ENCODE data around the gene MGA.

Gene MGA

GRCh38 chr15:41791547-41791937 is 131.3 kb downstream of the MGA start:
- Histone ChIP-seq H3K4me1 (ENCODE audit: control insufficient read depth, insufficient read depth, low read length) (no peaks in the 10 kb centered on the region), H3K27ac (ENCODE audit: insufficient read depth, low read depth, low read length, poor library complexity, severe bottlenecking) (no peak overlapping the region), H3K9me3 (ENCODE audit: control insufficient read depth, low read length) (no peaks in the 10 kb centered on the region), H3K27me3 (ENCODE audit: control insufficient read depth, insufficient read depth, low read length, poor library complexity, severe bottlenecking) (no peaks in the 10 kb centered on the region), H3K36me3 (ENCODE audit: control insufficient read depth, insufficient read depth, low read length) (no peaks in the 10 kb centered on the region), H3K4me3 (ENCODE audit: insufficient read depth, low read depth, low read length) (no peak overlapping the region)
- 94 to 95% methylated on average over 4 of the region's 4 CpGs for WGBS, 2 experiments

- WGBS, 2 experiments, result 95 to 96% methylated on average over 5 of the region's 5 CpGs
- no peaks in the 10 kb centered on the region for H3K4me1 ChIP-seq (ENCODE audit: control insufficient read depth, insufficient read depth, low read length)
- no peaks in the 10 kb centered on the region for H3K36me3 ChIP-seq (ENCODE audit: control insufficient read depth, insufficient read depth, low read length)
- H3K27me3 ChIP-seq (ENCODE audit: control insufficient read depth, insufficient read depth, low read length, poor library complexity, severe bottlenecking), result no peaks in the 10 kb centered on the region
- H3K9me3 ChIP-seq (ENCODE audit: control insufficient read depth, low read length), result no peaks in the 10 kb centered on the region
- H3K4me3 ChIP-seq (ENCODE audit: insufficient read depth, low read depth, low read length), result no peak overlapping the region
- H3K27ac ChIP-seq (ENCODE audit: insufficient read depth, low read depth, low read length, poor library complexity, severe bottlenecking), result no peak overlapping the region
Observed at GRCh38 chr15:41792000-41792637, 131.9 kb downstream of the MGA start.

DNA sequence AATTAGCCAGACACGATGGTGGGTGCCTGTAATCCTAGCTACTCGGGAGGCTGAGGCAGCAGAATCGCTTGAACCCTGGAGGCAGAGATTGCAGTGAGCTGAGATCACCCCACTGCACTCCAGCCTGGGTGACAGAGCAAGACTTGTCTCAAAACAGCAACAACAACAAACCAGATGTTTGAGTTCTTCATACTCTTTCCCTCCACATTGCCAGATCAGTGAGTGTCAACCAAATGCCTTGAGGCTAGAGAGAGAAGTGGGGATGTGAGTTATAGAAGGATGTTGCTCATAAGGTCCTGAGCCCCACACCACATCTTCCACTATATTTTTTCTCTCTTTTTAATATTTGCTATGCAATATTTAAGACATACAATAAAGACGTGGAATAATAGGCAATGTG is 133.9 kb downstream of the MGA start:
- no peaks in the 10 kb centered on the region for H3K9me3 ChIP-seq (ENCODE audit: control insufficient read depth, low read length)
- no peaks in the 10 kb centered on the region for H3K4me1 ChIP-seq (ENCODE audit: control insufficient read depth, insufficient read depth, low read length)
- H3K4me3 ChIP-seq (ENCODE audit: insufficient read depth, low read depth, low read length), result no peak overlapping the region
- no peaks in the 10 kb centered on the region for H3K27me3 ChIP-seq (ENCODE audit: control insufficient read depth, insufficient read depth, low read length, poor library complexity, severe bottlenecking)
- WGBS, 2 experiments, result 90 to 94% methylated on average over 4 of the region's 4 CpGs
- no peak overlapping the region for H3K27ac ChIP-seq (ENCODE audit: insufficient read depth, low read depth, low read length, poor library complexity, severe bottlenecking)
- H3K36me3 ChIP-seq (ENCODE audit: control insufficient read depth, insufficient read depth, low read length), result no peaks in the 10 kb centered on the region

DNA sequence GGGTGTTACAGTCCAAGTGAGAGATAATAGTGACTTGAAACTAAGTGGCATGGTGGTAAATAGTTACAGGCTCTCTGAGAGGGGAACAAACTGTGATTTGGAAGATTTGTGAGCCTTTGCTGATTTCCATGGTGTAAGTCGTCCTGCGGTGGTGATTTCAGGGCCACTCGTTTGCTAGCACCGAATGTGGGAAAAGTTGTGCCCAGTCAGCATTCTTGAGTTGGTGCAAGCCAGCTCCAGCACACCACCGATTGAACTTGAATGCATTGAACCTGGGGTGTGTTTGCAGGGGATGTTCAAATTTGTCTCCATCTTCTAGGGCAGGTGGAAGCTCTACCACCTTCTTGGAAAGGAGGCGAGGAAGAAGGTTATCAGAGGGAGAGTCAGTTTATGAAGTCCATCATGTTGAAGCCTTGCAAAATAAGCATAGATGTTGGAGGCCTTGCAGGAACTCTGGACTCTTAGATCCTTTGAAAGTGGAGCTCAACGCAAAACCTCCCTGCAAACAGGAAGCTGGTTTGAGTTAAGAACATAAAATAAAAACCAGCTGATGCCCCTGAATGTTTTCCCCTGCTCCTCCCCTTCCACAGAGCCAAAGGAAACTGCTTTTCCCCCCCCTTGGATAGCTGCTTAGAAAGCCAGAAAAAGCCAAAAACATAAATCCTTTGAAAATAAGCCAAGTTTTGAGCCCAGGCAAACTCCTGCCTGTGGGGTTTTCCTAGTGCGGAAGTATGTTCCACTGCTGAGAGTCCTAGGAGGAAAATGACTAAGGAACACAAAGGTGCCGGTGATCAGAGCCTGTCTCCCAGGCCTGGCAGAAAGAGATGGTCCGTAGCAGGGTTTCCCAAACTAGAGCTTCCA is 136.0 kb downstream of the MGA start:
- no peaks in the 10 kb centered on the region for H3K9me3 ChIP-seq (ENCODE audit: control insufficient read depth, low read length)
- 93 to 95% methylated on average over 10 of the region's 10 CpGs for WGBS, 2 experiments
- H3K27ac ChIP-seq (ENCODE audit: insufficient read depth, low read depth, low read length, poor library complexity, severe bottlenecking), result no peak overlapping the region
- no peaks in the 10 kb centered on the region for H3K36me3 ChIP-seq (ENCODE audit: control insufficient read depth, insufficient read depth, low read length)
- no peaks in the 10 kb centered on the region for H3K4me1 ChIP-seq (ENCODE audit: control insufficient read depth, insufficient read depth, low read length)
- no peak overlapping the region for H3K4me3 ChIP-seq (ENCODE audit: insufficient read depth, low read depth, low read length)
- H3K27me3 ChIP-seq (ENCODE audit: control insufficient read depth, insufficient read depth, low read length, poor library complexity, severe bottlenecking), result no peaks in the 10 kb centered on the region

GRCh38 chr15:41797201-41797944 is 137.2 kb downstream of the MGA start:
- H3K36me3 ChIP-seq (ENCODE audit: control insufficient read depth, insufficient read depth, low read length), result no peaks in the 10 kb centered on the region

DNA sequence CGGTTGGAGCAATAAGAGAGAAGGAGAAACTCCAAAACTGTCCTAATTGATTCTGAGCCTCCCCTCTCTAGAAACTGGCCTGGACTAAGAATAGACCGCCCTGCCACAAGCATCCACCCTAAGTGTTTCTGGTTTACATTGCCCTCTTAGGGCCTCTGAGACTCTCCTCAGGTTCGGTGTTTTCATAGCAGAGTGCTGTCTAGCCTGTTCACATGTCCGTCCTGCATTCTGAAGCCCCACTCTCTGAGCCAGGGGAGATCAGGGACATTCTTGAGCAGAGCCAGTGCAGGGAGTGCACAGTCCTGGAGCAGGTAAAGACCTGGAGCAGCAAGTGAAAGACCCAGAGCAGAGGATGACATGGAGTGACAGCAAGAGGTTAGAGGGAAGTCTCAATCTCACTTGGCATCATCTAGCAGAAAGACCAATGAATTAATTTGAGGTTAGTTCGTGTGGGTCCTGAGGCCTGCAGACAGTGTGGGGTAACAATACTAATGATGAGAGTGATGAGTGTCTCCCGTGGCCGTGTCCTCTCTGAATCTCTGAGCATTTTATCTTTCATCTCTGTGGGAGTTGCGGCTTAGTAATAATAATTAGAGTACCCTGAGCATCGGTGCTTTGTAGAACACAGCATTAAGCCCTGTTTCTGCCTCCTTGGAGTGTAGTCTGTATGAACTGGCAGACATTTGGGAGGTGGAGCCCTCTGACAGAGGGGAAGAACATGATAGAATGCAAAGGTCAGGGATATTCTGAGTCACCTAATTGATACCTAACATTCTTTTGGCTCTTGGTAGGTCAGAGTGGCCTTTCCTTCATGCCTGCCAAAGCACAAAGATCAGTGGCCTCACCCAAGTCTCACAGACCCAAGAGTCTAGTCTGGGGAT is 138.6 kb downstream of the MGA start:
- no peak overlapping the region for H3K27ac ChIP-seq (ENCODE audit: insufficient read depth, low read depth, low read length, poor library complexity, severe bottlenecking)
- no peak overlapping the region for H3K4me3 ChIP-seq (ENCODE audit: insufficient read depth, low read depth, low read length)
- no peaks in the 10 kb centered on the region for H3K4me1 ChIP-seq (ENCODE audit: control insufficient read depth, insufficient read depth, low read length)
- WGBS, 2 experiments, result 91 to 92% methylated on average over 9 of the region's 9 CpGs
- no peaks in the 10 kb centered on the region for H3K9me3 ChIP-seq (ENCODE audit: control insufficient read depth, low read length)
- H3K27me3 ChIP-seq (ENCODE audit: control insufficient read depth, insufficient read depth, low read length, poor library complexity, severe bottlenecking), result no peaks in the 10 kb centered on the region
- no peaks in the 10 kb centered on the region for H3K36me3 ChIP-seq (ENCODE audit: control insufficient read depth, insufficient read depth, low read length)

More at GRCh38 chr15:41797201-41797944, 137.2 kb downstream of the MGA start:
- Histone ChIP-seq H3K27ac (ENCODE audit: insufficient read depth, low read depth, low read length, poor library complexity, severe bottlenecking) (no peak overlapping the region), H3K27me3 (ENCODE audit: control insufficient read depth, insufficient read depth, low read length, poor library complexity, severe bottlenecking) (no peaks in the 10 kb centered on the region), H3K4me1 (ENCODE audit: control insufficient read depth, insufficient read depth, low read length) (no peaks in the 10 kb centered on the region), H3K4me3 (ENCODE audit: insufficient read depth, low read depth, low read length) (no peak overlapping the region), H3K9me3 (ENCODE audit: control insufficient read depth, low read length) (no peaks in the 10 kb centered on the region)
- 91 to 94% methylated on average over 8 of the region's 8 CpGs for WGBS, 2 experiments

DNA sequence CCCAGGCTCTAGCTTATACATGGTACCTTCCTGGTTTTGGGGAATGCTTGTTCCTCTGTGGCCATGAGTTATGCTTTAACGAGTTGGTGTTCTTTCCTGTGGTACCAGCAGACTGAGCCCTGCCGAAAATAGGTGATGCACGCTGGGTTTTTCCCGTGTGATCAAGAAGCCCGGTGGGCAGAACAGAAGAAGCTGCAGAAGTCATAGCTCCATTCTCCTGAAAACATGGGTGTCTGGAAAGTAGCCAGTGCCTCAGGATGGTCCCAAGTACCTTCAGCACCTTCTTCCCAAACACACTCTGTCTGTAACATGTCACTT is 139.2 kb downstream of the MGA start:
- no peaks in the 10 kb centered on the region for H3K36me3 ChIP-seq (ENCODE audit: control insufficient read depth, insufficient read depth, low read length)
- no peak overlapping the region for H3K4me3 ChIP-seq (ENCODE audit: insufficient read depth, low read depth, low read length)
- no peak overlapping the region for H3K27ac ChIP-seq (ENCODE audit: insufficient read depth, low read depth, low read length, poor library complexity, severe bottlenecking)
- 91 to 96% methylated on average over 5 of the region's 5 CpGs for WGBS, 2 experiments
- no peaks in the 10 kb centered on the region for H3K27me3 ChIP-seq (ENCODE audit: control insufficient read depth, insufficient read depth, low read length, poor library complexity, severe bottlenecking)
- no peaks in the 10 kb centered on the region for H3K9me3 ChIP-seq (ENCODE audit: control insufficient read depth, low read length)
- no peaks in the 10 kb centered on the region for H3K4me1 ChIP-seq (ENCODE audit: control insufficient read depth, insufficient read depth, low read length)

- Histone ChIP-seq H3K4me3 (ENCODE audit: insufficient read depth, low read depth, low read length) (no peak overlapping the region), H3K27me3 (ENCODE audit: control insufficient read depth, insufficient read depth, low read length, poor library complexity, severe bottlenecking) (no peaks in the 10 kb centered on the region), H3K4me1 (ENCODE audit: control insufficient read depth, insufficient read depth, low read length) (no peaks in the 10 kb centered on the region), H3K27ac (ENCODE audit: insufficient read depth, low read depth, low read length, poor library complexity, severe bottlenecking) (no peak overlapping the region), H3K36me3 (ENCODE audit: control insufficient read depth, insufficient read depth, low read length) (no peaks in the 10 kb centered on the region), H3K9me3 (ENCODE audit: control insufficient read depth, low read length) (no peaks in the 10 kb centered on the region)
- 93 to 97% methylated on average over 3 of the region's 3 CpGs for WGBS, 2 experiments
Observed at GRCh38 chr15:41801185-41801584, 141.0 kb downstream of the MGA start.

- 100% methylated on average over 2 to 3 of the region's 3 CpGs for WGBS, 2 experiments
- Histone ChIP-seq H3K36me3 (ENCODE audit: control insufficient read depth, insufficient read depth, low read length) (no peaks in the 10 kb centered on the region), H3K4me1 (ENCODE audit: control insufficient read depth, insufficient read depth, low read length) (no peaks in the 10 kb centered on the region), H3K9me3 (ENCODE audit: control insufficient read depth, low read length) (no peaks in the 10 kb centered on the region), H3K4me3 (ENCODE audit: insufficient read depth, low read depth, low read length) (no peak overlapping the region), H3K27ac (ENCODE audit: insufficient read depth, low read depth, low read length, poor library complexity, severe bottlenecking) (no peak overlapping the region), H3K27me3 (ENCODE audit: control insufficient read depth, insufficient read depth, low read length, poor library complexity, severe bottlenecking) (no peaks in the 10 kb centered on the region)
Observed at GRCh38 chr15:41801850-41802455, 141.7 kb downstream of the MGA start.
